Activated CD4-positive, CD25-positive, alpha-beta regulatory T cell treated with anti-CD3 and anti-CD28 coated beads, Interleukin-2, amount 50 U/mL, for 16 hours (primary cell): Measurements from ENCODE around the gene NPIPB8.
"Not testable (repeated sequence)": the region's sequence is repeated elsewhere in the genome, so short reads cannot be mapped to it uniquely, and the experiment has no call there.

Experiments
- DNase-seq: peaks from one replicate; pipeline ENCODE4 v3.0.0-alpha.2; 2020; ENCODE audit warnings: low read depth, low spot score

Gene NPIPB8

DNA sequence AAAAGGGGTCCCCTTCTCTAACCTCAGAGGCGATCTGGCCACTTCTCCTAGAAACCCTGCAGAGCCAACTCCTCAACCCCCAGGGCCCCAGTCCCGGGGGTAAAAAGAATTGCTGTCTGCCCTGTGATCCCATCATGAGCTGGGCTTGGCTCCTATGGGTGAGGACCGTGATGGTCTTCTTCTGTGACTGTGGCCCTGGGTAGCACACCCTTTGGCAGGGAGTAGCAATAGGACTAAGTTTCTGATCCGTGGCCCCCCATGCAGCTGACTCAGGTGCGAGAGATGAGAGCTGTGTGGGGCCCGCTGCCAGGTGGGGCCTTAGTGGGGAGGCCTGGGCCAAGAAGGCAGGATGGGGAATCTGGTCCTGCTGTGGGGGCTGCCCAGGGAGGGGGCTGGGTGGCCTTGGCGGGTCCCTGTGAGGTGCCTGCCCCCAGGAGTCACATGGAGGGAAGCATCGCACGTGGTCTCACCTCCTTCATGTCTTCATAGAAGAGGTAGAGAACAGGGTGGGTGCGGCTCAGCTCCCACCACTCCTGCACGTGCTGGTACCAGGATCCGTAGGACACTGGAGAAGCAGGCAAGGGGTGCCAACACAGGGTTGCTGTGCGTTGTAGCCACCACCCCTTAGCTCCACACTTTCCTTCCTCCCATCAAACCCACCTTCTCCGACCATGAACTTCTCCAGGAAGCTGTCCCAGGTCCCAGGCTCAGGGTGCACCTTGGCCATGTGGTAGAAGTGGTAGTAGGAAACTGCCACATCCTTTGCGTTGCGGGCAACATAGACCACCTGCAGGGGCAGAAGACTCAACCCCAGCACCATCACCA lies 31.4 kb upstream of the NPIPB8 start:
- DNase-seq, result no peak

DNA sequence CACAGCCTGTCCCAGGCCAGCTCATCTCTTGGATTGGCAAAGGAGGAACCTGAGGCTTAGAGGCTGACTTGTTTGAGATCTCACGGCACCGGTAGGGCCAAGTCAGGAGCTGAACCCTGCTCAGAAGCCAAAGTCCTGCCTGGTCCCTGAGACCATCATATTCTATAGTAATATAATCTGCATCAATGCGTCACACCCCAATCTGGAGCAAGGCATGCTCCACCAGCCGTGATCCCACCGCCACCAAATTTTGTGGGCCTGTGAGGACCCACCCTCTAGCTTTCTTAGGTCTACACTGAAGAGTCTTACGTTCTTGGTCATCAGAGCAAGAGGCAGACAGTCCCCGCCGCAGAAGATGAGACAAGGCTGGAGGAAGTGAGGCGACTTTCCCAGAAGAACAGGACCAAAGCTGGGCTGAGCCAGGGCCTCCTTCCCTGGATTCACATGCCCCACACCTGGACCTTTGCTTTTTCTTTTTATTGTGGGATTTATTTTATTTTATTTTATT lies 30.7 kb upstream of the NPIPB8 start:
- no peak for DNase-seq

DNA sequence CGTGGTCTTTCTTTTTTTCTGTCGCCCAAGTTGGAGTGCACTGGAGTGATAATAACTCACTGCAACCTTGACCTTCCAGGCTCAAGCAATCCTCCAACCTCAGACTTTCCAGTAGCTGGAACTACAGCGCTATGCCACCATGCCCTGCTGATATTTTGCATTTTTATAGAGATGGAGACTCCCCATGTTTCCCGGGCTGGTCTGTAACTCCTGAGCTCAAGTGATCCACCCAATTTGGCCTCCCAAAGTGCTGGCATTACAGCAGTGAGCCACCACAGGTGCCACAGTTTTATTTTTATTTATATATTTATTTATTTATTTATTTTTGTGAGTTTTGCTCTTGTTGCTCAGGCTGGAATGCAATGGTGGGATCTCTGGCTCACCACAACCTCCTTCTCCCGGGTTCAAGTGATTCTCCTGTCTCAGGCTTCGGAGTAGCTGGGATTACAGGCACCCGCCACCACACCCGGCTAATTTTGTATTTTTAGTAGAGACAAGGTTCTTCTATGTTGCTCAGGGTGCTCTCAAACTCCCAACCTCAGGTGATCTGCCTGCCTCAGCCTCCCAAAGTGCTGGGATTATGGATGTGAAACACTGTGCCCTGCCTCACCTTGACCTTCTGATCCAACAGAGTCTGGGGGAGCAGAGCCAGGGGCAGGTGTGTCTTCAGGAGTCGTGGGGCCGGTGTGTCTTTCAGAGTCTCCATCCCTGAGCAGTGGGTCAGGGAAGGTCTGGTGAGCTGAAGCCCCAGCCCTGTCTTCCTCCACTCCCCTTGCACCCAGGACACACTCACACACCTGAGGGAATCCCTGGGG lies 30.0 kb upstream of the NPIPB8 start:
- DNase-seq, result not testable (repeated sequence)

DNA sequence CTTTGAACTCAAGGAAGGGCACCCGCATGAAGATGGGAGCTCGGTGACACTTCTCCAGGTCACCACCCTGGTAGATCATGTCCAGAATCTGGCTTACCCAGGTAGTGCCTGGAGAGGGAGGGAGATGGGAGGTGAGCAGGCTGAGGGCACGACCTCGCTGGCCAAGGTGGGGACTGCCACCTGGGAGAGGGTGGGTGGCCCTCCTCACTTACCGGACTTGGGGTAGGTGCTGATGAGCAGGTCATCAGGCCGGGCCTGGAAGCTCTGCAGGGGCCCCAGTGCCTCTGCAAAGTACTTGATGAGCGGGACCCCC lies 29.4 kb upstream of the NPIPB8 start:
- not testable (repeated sequence) for DNase-seq

DNA sequence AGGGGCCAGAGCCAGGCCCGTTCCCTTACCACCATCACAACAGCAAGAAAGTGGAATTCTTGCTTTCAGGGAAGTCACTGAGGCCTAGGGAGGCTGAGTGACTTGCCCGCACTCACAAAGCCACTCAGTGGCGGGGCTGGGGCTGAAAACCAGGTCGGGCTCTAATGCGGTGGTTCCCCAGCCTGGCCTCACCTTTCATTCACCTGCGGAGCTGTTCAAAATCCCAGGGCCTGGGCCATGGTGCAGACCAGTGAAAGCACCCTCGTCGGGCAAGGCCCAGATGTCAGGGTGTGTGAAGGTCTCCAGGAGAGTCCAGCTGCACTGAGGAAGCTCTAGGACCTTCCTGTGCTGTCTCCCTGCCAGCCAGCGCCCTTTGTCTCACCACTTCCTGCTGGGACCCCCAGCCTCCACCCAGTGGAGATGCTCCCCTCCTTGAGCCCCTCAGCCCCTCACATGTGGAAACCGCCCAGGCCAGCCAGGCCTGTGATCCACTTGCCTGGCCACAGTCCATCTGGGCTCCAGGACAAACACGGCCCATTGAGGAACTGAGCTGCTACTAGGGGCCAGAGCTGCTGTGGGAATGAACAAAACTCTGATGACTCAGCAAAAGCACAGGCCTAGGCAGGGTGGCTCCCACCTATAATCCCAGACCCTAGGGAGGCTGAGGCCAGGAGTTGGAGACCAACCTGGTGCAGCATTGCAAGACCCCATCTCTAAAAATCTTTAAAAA lies 28.8 kb upstream of the NPIPB8 start:
- not testable (repeated sequence) for DNase-seq

DNA sequence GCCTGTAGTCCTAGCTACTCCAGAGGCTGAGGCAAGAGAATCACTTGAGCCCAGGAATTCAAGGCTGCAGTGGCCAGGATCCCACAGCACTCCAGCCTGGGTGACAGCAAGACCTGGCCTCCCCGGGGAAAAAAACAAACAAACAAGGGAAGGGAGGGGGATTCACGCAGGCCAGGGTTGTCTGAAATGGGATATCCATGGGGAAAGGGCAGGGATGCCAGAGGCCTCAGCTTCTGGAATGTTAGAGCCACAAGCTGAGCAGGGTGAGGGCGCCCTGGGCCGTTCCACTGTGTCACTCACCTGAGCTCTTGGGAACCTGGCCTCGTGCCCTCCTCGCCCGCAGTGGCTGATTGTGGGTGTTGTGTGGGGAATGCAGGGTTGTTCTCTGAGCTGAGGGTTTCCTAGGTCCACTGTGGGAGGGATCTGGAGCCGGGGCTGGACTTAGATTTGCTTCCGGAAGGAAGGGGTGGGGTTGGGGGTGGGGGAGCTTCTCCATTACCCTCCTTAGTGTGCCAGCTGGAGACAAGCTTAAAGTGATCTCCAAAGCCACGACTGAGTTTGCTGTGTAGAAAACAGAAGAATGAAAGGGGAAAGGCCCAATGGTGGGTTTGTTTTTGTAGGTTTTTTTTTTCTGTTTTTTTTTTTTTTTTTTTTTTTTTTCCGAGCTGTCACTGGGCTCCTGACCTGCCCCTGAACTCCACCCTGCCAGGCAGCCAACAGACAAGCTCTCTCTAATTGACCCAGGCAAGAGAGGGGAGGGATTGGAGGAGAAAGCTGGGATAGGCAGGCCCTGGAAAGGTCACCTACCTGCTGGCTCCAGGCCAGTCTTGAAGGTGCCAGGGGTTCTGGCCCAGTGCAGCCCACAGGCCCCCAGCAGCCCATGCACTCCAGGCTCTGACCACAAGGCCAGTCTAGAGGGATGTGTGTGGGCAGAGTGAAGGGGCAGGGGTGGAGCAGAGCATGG lies 28.0 kb upstream of the NPIPB8 start, which contains the start of gene SULT1A1:
SULT1A1 (minus strand) TSS at position 414 of the 964 bp plus-strand sequence. CDS start 1,189 bp downstream, outside the sequence.
- no peak for DNase-seq

DNA sequence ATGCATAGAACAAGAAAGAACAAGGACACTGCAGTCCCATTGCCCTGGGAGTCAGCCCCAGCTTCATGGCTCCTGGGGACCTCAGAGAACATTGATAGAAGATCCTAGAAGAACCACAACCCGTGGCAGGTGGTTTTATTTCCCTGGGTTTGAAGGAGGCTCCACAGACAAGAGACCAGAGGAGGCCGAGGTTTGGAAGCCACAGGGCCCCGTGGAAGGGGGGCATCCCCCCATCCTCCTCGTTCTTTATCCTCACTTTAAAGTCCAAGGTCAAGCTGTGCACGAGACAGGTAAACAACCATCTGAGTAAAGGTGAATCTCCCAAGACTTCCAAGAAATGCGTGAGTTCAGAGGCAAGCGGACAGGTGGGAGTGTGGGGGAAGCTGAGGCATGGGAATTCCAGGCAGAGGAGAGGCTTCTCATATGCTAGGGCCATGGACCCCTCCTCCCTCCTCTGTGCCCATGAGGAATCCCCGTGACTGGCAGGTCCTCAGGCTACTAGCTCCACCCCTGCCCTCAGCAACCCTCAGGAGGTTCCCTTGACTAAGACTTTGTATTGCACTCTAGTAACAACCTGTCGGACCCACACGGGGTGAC lies 27.2 kb upstream of the NPIPB8 start:
- no peak for DNase-seq

DNA sequence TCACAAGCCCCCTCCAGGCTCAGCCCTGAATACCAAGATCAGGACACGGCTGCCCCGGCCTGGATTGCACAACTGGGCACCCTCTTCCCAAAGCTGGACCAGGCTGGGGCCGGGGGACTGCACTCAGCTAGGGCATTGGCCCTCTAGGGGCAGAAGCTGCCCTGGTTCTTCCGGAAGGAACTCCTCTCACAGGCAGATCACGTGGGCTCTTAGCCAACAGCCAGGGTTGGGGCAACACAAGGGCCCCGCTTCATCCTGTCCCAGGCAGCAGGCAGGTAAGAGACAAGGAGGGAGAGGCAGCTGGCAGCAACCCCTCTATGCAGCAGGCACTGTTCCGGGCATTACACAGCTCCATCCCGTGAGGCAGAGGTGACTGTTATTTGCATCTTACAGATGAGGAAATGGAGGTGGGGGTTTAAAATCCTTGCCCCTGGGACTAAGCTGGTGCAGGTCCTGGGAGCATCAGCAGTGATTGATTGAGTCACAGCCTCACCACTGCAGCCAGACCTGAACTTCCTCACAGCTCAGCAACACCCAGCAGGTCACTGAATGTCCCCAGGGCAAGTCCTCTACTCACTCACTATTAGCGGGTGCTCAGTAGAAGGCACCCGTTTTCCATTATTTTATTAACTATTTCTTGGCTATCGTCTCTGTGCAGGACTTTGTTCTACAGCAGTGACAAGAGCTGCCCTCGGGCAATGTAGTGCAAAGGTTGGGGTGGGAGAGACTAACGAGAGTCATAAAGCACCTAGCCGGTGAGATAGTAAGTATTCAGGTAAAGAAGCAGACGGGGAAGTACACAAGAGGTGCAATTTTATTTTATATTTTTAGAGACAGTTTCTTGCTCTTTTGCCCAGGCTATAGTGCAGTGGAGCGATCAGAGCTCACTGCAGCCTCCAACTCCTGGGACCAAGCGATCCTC lies 25.2 kb upstream of the NPIPB8 start:
- DNase-seq, result not testable (repeated sequence)

DNA sequence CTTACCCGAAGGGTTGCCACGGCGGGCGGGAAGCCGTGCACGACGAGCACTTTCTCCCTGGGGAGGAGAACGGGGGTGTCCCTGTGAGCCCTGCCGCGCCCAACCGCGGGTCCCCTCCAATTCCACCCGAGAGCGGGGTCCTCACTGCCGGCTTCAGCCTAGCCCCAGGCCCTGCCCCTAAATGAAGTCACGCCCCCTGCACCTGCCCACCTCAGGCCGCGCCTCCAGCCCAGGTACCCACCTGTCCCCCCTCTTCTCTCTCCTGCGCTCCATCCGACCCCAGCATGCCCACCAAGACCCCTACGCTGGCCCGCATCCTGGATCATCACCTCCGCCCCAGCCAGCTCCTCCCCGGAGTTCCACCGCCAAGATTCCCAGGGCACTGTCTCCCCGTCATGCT lies 24.0 kb upstream of the NPIPB8 start:
- DNase-seq, result not testable (repeated sequence)

DNA sequence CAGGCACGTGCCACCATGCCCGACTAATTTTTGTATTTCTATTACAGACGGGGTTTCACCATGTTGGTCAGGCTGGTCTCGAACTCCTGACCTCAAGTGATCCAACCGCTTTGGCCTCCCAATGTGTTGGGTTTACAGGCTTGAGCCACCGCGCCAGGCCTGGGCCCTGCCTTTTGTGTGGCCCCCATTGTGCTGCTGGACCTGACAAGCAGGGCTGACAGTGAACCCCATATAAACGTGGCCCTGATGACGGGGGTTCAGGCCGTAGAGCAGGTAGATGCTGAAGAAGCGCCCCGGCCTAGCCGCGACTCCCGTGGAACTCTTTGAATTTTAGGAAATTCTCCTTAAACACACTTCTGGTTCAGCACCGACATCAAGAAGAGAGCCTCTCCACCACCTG lies 23.3 kb upstream of the NPIPB8 start:
- DNase-seq, result not testable (repeated sequence)

DNA sequence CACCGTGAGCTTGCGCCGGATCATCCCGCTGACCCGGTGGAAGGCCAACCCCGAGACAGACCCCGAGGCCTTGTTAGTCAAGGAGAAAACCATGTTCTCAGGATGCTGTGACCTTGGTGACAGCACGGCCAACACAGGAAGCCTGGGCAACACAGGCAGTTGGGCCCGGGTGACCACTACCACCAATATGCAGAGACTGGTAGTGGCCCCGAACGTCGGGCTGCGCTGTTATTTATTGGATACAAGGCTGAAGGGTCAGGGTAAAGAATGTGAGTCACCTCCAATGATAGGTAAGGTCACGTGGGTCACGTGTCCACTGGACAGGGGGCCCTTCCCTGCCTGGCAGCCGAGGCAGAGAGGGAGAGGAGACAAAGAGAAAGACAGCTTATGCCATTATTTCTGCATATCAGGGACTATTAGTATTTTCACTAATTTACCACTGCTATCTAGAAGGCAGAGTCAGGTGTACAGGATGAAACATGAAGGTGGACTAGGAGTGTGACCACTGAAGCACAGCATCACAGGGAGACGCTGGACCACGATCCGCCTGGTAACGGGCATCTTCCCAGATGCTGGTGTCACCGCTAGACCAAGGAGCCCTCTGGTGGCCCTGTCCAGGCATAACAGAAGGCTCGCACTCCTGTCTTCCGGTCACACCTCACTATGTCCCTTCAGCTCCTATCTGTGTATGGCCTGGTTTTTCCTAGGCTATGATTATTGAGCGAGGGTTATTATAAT lies 22.2 kb upstream of the NPIPB8 start:
- DNase-seq, result not testable (repeated sequence)

DNA sequence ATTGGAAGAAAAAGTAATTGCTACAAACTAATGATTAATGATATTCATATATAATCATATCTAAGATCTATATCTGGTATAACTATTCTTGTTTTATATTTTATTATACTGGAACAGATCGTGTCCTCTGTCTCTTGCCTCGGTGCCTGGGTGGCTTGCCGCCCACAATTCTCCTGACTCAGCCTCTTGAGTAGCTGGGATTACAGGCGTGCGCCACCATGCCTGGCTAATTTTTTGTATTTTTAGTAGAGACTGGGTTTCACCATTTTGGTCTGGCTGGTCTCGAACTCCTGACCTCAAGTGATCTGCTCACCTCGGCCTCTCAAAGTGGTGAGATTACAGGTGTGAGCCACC lies 21.7 kb upstream of the NPIPB8 start:
- not testable (repeated sequence) for DNase-seq

DNA sequence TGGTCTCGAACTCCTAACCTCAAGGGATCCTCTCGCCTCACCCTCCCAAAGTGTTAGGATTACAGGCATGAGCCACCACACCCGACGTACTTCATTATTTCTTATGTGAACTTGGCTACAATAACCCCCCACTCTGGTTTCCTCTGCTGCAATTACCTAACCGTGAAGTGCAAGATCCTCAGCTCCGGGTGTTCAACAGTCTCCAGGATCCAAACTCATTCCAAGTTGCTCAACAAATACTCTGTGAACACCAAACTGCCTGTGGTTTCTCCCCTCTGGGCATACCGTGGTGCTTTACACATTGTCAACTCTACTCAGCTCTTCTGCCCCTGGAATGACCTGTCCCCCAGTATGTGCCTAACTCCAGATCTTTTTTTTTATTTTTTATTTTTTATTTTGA lies 21.2 kb upstream of the NPIPB8 start:
- DNase-seq, result no peak

DNA sequence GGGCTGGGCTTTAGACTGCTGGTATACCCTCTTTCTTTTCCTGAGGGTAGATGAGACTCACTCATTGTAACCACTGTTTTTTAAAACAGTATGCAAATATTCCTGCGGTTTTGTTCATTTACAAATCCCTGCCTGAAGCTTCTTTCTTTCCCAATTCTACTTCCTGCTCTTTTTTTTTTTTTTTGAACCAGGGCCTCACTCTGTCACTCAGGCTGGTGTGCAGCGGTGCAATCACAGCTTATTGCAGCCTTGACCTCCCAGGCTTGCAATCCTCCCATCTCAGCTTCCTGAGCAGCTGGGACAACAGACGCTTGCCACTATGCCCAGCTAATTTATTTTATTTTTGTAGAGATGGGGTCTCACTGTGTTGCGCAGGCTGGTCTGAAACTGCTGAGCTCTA lies 20.0 kb upstream of the NPIPB8 start:
- DNase-seq, result no peak

DNA sequence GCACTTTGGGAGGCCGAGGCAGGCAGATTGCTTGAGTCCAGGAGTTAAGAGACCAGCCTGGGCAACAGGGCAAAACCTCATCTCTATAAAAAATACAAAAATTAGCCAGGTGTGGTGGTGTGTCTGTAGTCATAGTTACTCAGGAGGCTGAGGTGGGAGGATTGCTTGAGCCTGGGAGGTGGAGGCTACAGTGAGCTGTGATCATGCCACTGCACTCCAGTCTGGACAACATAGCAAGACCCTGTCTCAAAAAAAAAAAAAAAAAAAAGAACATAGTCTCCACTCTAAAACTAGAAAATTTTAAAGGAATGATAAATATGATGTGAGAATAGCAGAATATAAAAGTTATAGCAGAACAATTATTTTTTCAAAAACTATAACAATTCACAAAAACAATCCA lies 17.5 kb upstream of the NPIPB8 start:
- not testable (repeated sequence) for DNase-seq

DNA sequence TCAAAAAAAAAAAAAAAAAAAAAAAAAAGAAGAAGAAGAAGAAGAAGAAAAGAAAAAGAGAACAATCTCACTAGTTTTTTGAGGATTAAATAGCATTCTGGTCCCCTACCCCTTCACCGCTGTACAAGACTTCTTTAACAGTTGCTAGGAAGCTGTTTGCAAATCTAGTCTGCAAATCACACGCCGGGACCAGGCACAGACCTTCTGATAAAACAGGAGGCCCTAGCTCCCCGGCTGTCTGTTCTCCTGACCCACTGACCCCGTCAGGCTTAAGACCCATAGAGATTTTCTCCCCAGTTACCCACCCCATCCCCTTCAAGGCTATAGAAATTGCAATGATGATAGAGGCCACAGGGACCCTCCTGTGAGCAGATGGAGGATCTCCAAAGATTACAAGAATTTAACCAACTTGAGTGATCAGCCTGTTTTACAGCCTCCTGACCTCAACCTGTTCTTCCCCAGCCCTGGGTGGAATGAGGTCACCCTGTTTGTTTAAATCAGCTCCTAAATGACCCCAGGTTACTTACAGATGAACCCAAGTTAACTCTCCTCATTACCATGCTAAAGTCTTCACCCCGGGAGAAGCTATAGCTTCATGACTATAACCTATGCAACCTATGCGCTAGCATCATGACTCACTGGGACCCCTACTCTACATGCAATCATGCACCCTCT lies 16.2 kb upstream of the NPIPB8 start:
- DNase-seq, result no peak

DNA sequence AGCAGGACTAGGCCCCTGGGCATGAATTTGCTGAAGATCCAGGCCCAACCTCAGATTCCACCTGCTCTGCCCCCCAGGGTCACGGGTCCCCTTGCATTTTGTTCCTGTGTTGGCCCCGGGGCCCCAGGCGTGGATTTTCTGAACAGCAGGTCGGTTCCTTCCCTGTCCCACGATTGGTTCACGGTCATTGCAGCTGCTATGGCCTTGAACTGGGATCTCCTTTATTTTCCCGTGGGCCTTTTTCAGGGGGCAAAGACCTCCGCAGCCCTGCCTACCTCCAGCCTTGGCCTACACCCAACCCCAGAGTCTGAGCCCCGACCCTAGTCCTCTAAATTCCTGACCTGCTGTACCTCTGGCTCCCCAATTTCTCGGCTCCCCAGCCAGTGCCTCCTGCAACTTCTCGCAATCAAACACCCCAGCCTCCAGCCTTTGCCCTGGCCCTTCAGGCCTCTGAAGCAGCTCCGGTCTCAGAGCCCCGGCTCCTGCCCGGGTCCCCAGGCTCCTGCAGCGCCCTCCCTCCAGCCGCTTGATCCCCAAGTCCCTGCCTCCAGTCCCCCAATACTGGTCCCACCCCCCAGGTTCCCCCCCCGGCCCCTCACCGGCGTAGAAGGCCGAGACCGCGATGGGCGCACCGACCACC lies 15.2 kb upstream of the NPIPB8 start:
- not testable (repeated sequence) for DNase-seq
